HG03097 (cell line): ENCODE data around the gene TGM6.

Source experiments
- ATAC-seq: cut with Tn5 transposase; IDR thresholded peaks from one replicate; pipeline ENCODE4 v1.9.1; 2021; ENCODE audit not compliant: unreplicated experiment, low FRiP score

TGM6 gene

GRCh38 chr20:2480381-2480780 lies 99.7 kb downstream of the TGM6 start:
- ATAC-seq, result no peak
